Stimulated activated CD4-positive, alpha-beta T cell treated with anti-CD3 and anti-CD28 coated beads, Interleukin-2, amount 100 ng/mL, for 48 hours (primary cell): Measurements from ENCODE around the gene ABCA10.
"Not testable (repeated sequence)": the region's sequence is repeated elsewhere in the genome, so short reads cannot be mapped to it uniquely, and the experiment has no call there.

Experiments
- DNase-seq, 2 donors: peaks; one replicate each; pipeline ENCODE4 v3.0.0-alpha.2; 2020

The ABCA10 gene

GRCh38 chr17:69228576-69228975, at the start of gene ABCA10:
ABCA10 (minus strand) TSS chr17:69228824; CDS start chr17:69225358, 3,466 bp downstream.
- no peak for DNase-seq

- not testable (repeated sequence) for DNase-seq
These were observed 47.7 kb upstream of the ABCA10 start for GRCh38 chr17:69276279-69276678.

GRCh38 chr17:69275751-69276150, 47.1 kb upstream of the ABCA10 start:
- no peak for DNase-seq

- DNase-seq: no peak
These were observed 42.4 kb upstream of the ABCA10 start for GRCh38 chr17:69271023-69271422.

- DNase-seq: no peak
These were observed 40.7 kb upstream of the ABCA10 start for GRCh38 chr17:69269131-69269998.

- DNase-seq: no peak
These were observed 40.0 kb upstream of the ABCA10 start for GRCh38 chr17:69268543-69269014.

GRCh38 chr17:69267219-69267618, 38.6 kb upstream of the ABCA10 start:
- DNase-seq: no peak

GRCh38 chr17:69265873-69266272, 37.2 kb upstream of the ABCA10 start:
- DNase-seq: no peak

GRCh38 chr17:69254187-69254586, 25.6 kb upstream of the ABCA10 start:
- no peak for DNase-seq

GRCh38 chr17:69250641-69251040, 22.0 kb upstream of the ABCA10 start:
- no peak for DNase-seq

- no peak for DNase-seq
These were observed 18.2 kb upstream of the ABCA10 start for GRCh38 chr17:69246726-69247375.

- DNase-seq: no peak
These were observed 17.6 kb upstream of the ABCA10 start for GRCh38 chr17:69246202-69246601.

GRCh38 chr17:69245617-69246016, 17.0 kb upstream of the ABCA10 start:
- DNase-seq: no peak

GRCh38 chr17:69239611-69240600, 11.3 kb upstream of the ABCA10 start:
- no peak for DNase-seq

GRCh38 chr17:69236946-69237345, 8.3 kb upstream of the ABCA10 start:
- DNase-seq: no peak

- DNase-seq: no peak
These were observed 7.8 kb upstream of the ABCA10 start for GRCh38 chr17:69236464-69236863.

GRCh38 chr17:69235338-69236058, 6.9 kb upstream of the ABCA10 start:
- peak; percentile 61 to 63 for DNase-seq

GRCh38 chr17:69232650-69233049, 4.0 kb upstream of the ABCA10 start:
- no peak for DNase-seq

GRCh38 chr17:69231521-69231920, 2.9 kb upstream of the ABCA10 start:
- no peak for DNase-seq

- DNase-seq: no peak
These were observed 2.3 kb upstream of the ABCA10 start for GRCh38 chr17:69230939-69231338.

- DNase-seq: no peak
These were observed 606 bp downstream of the ABCA10 start for GRCh38 chr17:69228018-69228417.

GRCh38 chr17:69227541-69227940, 1.1 kb downstream of the ABCA10 start:
- no peak for DNase-seq
